Endothelial cell of umbilical vein (primary cell): ENCODE data around the gene CACNA1F. TPM values are rescaled to one million over a fixed set of nuclear protein-coding genes. Genes with fewer than 3 reads are reported as not detected.

Experiments used
- BruUV-seq: library from RNA; stranded (reverse); fragments of 400-500 nt; replicated peaks from 2 replicates; lab custom pipeline; 2021; lab: Mats Ljungman, UMichigan
- CTCF ChIA-PET: fragments of 300-600, 350-600 bp; sonication (Branson Sonifier 250); formaldehyde crosslinking; loops from one replicate; lab custom pipeline; 2021; ENCODE audit warnings: antibody characterized with exemption, inconsistent platforms; lab: Charles Lee
- POLR2A ChIA-PET: fragments of 300-600, 350-600 bp; sonication (Branson Sonifier 250); formaldehyde crosslinking; loops from one replicate; lab custom pipeline; 2021; ENCODE audit warnings: antibody characterized with exemption, inconsistent platforms; lab: Charles Lee
- DNase-seq: peaks from one replicate; pipeline ENCODE4 v3.0.0-alpha.2; 2011; ENCODE audit warnings: low read depth, low spot score
- FAIRE-seq: peaks from 2 replicates; lab custom pipeline; 2011; peaks lifted over from hg19 to GRCh38; lab: Jason Lieb, UNC
- H2AFZ ChIP-seq: 2 replicates; pipeline ENCODE4 v1.6.0; 2012; ENCODE audit warnings: low read depth, low read length, control low read depth, inconsistent platforms
- H3K27ac ChIP-seq: 2 replicates; pipeline ENCODE4 v1.5.1; 2011; ENCODE audit warnings: low read depth, mild to moderate bottlenecking, control low read depth, low read length, moderate library complexity; ENCODE audit not compliant: insufficient read depth
- H3K27me3 ChIP-seq, 2 experiments: 2 replicates each; pipeline versions ENCODE4 v1.6.0 to v1.6.1; 2011; ENCODE audit warnings: low read length in 2 of 2, mixed read lengths in 1 of 2; ENCODE audit not compliant: control insufficient read depth in 2 of 2, insufficient read depth in 2 of 2
- H3K36me3 ChIP-seq, 2 experiments: 2 replicates in 1 of 2; 3 replicates in 1 of 2; pipeline ENCODE4 v1.5.1; 2011; ENCODE audit warnings: low read length in 2 of 2, mild to moderate bottlenecking in 1 of 2, moderate library complexity in 1 of 2; ENCODE audit not compliant: control insufficient read depth in 2 of 2, insufficient read depth in 2 of 2; ENCODE audit errors: extremely low read depth in 1 of 2
- H3K4me1 ChIP-seq: 3 replicates; pipeline ENCODE4 v1.5.1; 2011; ENCODE audit warnings: mild to moderate bottlenecking, low read length; ENCODE audit not compliant: control insufficient read depth, insufficient read depth; ENCODE audit errors: extremely low read depth
- H3K4me2 ChIP-seq: 2 replicates; pipeline ENCODE4 v1.6.1; 2011; ENCODE audit warnings: low read length, control low read depth, mixed read lengths; ENCODE audit not compliant: insufficient read depth
- H3K4me3 ChIP-seq, 3 experiments: fragments of 200-600 bp in 1 of 3; sonication (generic), shearing (Covaris generic) in 1 of 3; replicated peaks in 1 of 3; 2 replicates each; pipeline ENCODE4 v1.5.1; 2011 to 2016; ENCODE audit warnings: control low read depth in 3 of 3, low read length in 3 of 3, mild to moderate bottlenecking in 2 of 3, inconsistent platforms in 1 of 3, low read depth in 1 of 3, moderate library complexity in 1 of 3; ENCODE audit not compliant: insufficient read depth in 1 of 3
- H3K79me2 ChIP-seq: 2 replicates; pipeline ENCODE4 v1.6.0; 2012; ENCODE audit warnings: low read length, inconsistent platforms; ENCODE audit not compliant: control insufficient read depth, insufficient read depth
- H3K9ac ChIP-seq: replicated peaks from 2 replicates; pipeline ENCODE3; 2011; ENCODE audit warnings: low read length, control low read depth; ENCODE audit not compliant: insufficient read depth; ENCODE audit errors: extremely low read depth
- H3K9me1 ChIP-seq: replicated peaks from 3 replicates; pipeline ENCODE4 v1.6.0; 2011; ENCODE audit warnings: mild to moderate bottlenecking, low read length; ENCODE audit not compliant: control insufficient read depth, insufficient read depth; ENCODE audit errors: extremely low read depth
- H3K9me3 ChIP-seq: replicated peaks from 2 replicates; pipeline ENCODE4 v1.5.1; 2012; ENCODE audit warnings: low read length, inconsistent platforms; ENCODE audit not compliant: control insufficient read depth, insufficient read depth
- H4K20me1 ChIP-seq: replicated peaks from 2 replicates; pipeline ENCODE3; 2011; ENCODE audit warnings: mild to moderate bottlenecking, low read length; ENCODE audit not compliant: control insufficient read depth, insufficient read depth; ENCODE audit errors: extremely low read depth
- EZH2 ChIP-seq: IDR thresholded peaks from 2 replicates; pipeline ENCODE4 v1.6.1; 2012; ENCODE audit warnings: borderline replicate concordance, low read depth, mild to moderate bottlenecking, moderate library complexity, low read length, inconsistent platforms; ENCODE audit not compliant: severe bottlenecking
- FOS ChIP-seq: IDR thresholded peaks from 2 replicates; pipeline ENCODE4 v1.6.1; 2011; ENCODE audit warnings: mild to moderate bottlenecking, low read length, moderate library complexity, borderline replicate concordance; ENCODE audit not compliant: insufficient read depth
- GATA2 ChIP-seq: IDR thresholded peaks from 2 replicates; pipeline ENCODE4 v1.7.0; 2011; ENCODE audit warnings: low read depth, mild to moderate bottlenecking, moderate library complexity, mixed read lengths, low read length; ENCODE audit not compliant: insufficient read length, insufficient read depth
- JUN ChIP-seq: IDR thresholded peaks from 2 replicates; pipeline ENCODE4 v1.6.1; 2011; ENCODE audit warnings: borderline replicate concordance, low read depth; ENCODE audit not compliant: insufficient read length, insufficient read depth
- MYC ChIP-seq: IDR thresholded peaks from one replicate; pipeline ENCODE4 v1.6.1; 2011; ENCODE audit warnings: mild to moderate bottlenecking, low read depth, low read length
- POLR2A ChIP-seq: IDR thresholded peaks from 2 replicates; pipeline ENCODE4 v1.6.1; 2012; ENCODE audit warnings: low read depth, mild to moderate bottlenecking, control low read depth, low read length
- POLR2AphosphoS5 ChIP-seq: IDR thresholded peaks from 2 replicates; pipeline ENCODE4 v1.6.1; 2012; ENCODE audit warnings: low read depth, mild to moderate bottlenecking, control low read depth, low read length, moderate library complexity; ENCODE audit not compliant: insufficient read depth
- dilution Hi-C: fragments of 300-500 bp; cut with MboI; formaldehyde crosslinking; loops from one replicate; pipeline ENCODE4 v1.15.0; 2019; ENCODE audit warnings: low sequenced_read_pairs; ENCODE audit not compliant: extremely low pct_ligation_motif_present
- intact Hi-C: fragments of 100-400 bp; cut with micrococcal nuclease; formaldehyde crosslinking; loops from one replicate; pipeline ENCODE4 v1.10.0; 2022
- polyA plus RNA-seq, 4 experiments: library from polyadenylated mRNA; depleted of rRNA in 3 of 4; stranded (reverse) in 3 of 4; unstranded in 1 of 4; fragments of >200 nt; gene quantifications; 2 replicates each; pipeline versions ENCODE4 v1.2.1 to v1.2.3, GENCODE V29; 2011 to 2012; ENCODE audit warnings: missing spikeins in 1 of 4
- total RNA-seq: library from RNA; stranded (reverse); gene quantifications from 2 replicates; pipeline ENCODE4 v1.2.3, GENCODE V29; 2021
- TF ChIP-seq, protein P1 (sequence below): IDR thresholded peaks from 2 replicates; pipeline ENCODE4 v1.6.1; 2011; ENCODE audit not compliant: insufficient read depth, insufficient read length

The CACNA1F gene
- total and polyA plus RNA-seq, 2 donors (not counting 3 experiments of a cell fraction or from before 2014, with no cell fraction given), result not detected

GRCh38 chrX:49260221-49260985 lies 27.3 kb upstream of the CACNA1F start:
- Histone ChIP-seq H3K27ac (no peak overlapping the region), H3K9me1 (no peaks in the 10 kb centered on the region), H3K9ac (no peak overlapping the region), H3K79me2 (no peaks in the 10 kb centered on the region), H3K4me1 (no peaks in the 10 kb centered on the region), H3K27me3 (no peaks in the 10 kb centered on the region), H3K36me3 (no peaks in the 10 kb centered on the region), H3K4me2 (no peak overlapping the region), H4K20me1 (no peaks in the 10 kb centered on the region), H2AFZ (no peak overlapping the region), H3K4me3 (no peak overlapping the region), H3K9me3 (no peaks in the 10 kb centered on the region)
- POLR2A ChIA-PET, result no interaction called here
- dilution Hi-C loops (no loop called here), intact Hi-C loops (loop anchor here (10.0 kb wide), 1 partner anchor 366 kb away; the partner anchor contains the start of genes PQBP1 and TIMM17B)
- no TSS peak for BruUV-seq
- TF ChIP-seq FOS (no peak), GATA2 (no peak), JUN (no peak), POLR2AphosphoS5 (no peak), EZH2 (no peak)
- DNase-seq (no peak), FAIRE-seq (no peak)
- CTCF ChIA-PET, result interaction anchor here (1.0 kb wide), 1 partner anchor 68 kb away, joined by 3 read pairs; no protein-coding TSS in a partner anchor

- Histone ChIP-seq H3K36me3 (no peaks in the 10 kb centered on the region), H4K20me1 (no peaks in the 10 kb centered on the region), H3K27me3 (no peaks in the 10 kb centered on the region), H3K79me2 (no peaks in the 10 kb centered on the region), H3K9me1 (no peaks in the 10 kb centered on the region), H2AFZ (no peak overlapping the region), H3K27ac (no peak overlapping the region), H3K9ac (no peak overlapping the region), H3K4me2 (no peak overlapping the region), H3K9me3 (no peaks in the 10 kb centered on the region), H3K4me3 (no peak overlapping the region), H3K4me1 (no peaks in the 10 kb centered on the region)
- CTCF ChIA-PET, result no interaction called here
- dilution Hi-C loops, result no loop called here
- DNase-seq (no peak), FAIRE-seq (no peak)
- BruUV-seq, result no TSS peak
- TF ChIP-seq JUN (no peak), POLR2A (no peak), MYC (no peak)
- TF ChIP-seq, protein P1, sequence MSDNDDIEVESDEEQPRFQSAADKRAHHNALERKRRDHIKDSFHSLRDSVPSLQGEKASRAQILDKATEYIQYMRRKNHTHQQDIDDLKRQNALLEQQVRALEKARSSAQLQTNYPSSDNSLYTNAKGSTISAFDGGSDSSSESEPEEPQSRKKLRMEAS, result no peak
- intact Hi-C loops, result no loop called here
- POLR2A ChIA-PET, result no interaction called here
Measured at GRCh38 chrX:49258749-49259124, 25.6 kb upstream of the CACNA1F start.
